ENCODE results near the gene DGCR6L.
"Not testable (repeated sequence)": the region's sequence is repeated elsewhere in the genome, so short reads cannot be mapped to it uniquely, and the experiment has no call there.

Gene DGCR6L

GRCh38 chr22:20275836-20276235, 44.0 kb downstream of the DGCR6L start:
- Histone ChIP-seq H3K27ac (ENCODE audit: low read length) (no peak overlapping the region), H3K4me1 (ENCODE audit: insufficient read depth, low read length) (no peaks in the 10 kb centered on the region), H3K4me2 (ENCODE audit: insufficient read depth, low read length) (no peak overlapping the region), H3K79me2 (ENCODE audit: insufficient read depth, low read length) (no peaks in the 10 kb centered on the region), H3K9ac (ENCODE audit: low read depth, low read length) (no peak overlapping the region), H3K4me3 (ENCODE audit: low read depth in 1 of 2, low read length in 2 of 2) (no peak overlapping the region), H3K9me3 (ENCODE audit: insufficient read depth, low read length, severe bottlenecking) (no peaks in the 10 kb centered on the region), H4K20me1 (ENCODE audit: insufficient read depth, low read length) (no peaks in the 10 kb centered on the region), H3K27me3 (ENCODE audit: insufficient read depth, low read length, poor library complexity) (no peaks in the 10 kb centered on the region), H3K36me3 (ENCODE audit: insufficient read depth, low read length) (no peaks in the 10 kb centered on the region), H2AFZ (ENCODE audit: low read depth, low read length) (no peak overlapping the region)
- DNase-seq (no peak), ATAC-seq (ENCODE audit: insufficient read depth, low read depth) (no peak)
- TF ChIP-seq EZH2 (IDR thresholded peaks at IDR 0.05; ENCODE audit: borderline replicate concordance, low read depth, low read length, severe bottlenecking): no peak
- TF ChIP-seq, protein P1, sequence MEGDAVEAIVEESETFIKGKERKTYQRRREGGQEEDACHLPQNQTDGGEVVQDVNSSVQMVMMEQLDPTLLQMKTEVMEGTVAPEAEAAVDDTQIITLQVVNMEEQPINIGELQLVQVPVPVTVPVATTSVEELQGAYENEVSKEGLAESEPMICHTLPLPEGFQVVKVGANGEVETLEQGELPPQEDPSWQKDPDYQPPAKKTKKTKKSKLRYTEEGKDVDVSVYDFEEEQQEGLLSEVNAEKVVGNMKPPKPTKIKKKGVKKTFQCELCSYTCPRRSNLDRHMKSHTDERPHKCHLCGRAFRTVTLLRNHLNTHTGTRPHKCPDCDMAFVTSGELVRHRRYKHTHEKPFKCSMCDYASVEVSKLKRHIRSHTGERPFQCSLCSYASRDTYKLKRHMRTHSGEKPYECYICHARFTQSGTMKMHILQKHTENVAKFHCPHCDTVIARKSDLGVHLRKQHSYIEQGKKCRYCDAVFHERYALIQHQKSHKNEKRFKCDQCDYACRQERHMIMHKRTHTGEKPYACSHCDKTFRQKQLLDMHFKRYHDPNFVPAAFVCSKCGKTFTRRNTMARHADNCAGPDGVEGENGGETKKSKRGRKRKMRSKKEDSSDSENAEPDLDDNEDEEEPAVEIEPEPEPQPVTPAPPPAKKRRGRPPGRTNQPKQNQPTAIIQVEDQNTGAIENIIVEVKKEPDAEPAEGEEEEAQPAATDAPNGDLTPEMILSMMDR (IDR thresholded peaks at IDR 0.05; ENCODE audit: borderline replicate concordance, extremely low read depth, low read length, poor library complexity, severe bottlenecking): no peak

DNA sequence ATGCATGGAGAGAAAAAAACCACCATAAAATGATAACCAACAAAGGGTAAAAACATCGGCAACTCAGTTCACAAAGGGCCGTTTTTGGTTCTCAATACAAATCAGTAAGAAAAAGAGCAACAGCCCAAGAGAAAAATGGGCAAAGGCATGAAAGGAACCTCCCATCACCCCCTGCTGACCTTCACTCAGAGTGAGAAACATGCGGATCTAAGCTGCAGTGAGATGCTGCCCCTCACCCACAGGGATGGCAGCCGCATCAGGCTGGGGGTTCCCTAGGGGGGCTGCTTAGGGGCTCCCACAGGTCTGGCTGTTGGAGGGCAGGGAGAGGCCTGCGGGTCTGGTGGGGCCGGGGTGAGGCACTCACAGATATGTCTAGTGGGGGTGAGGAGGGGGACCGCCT, 44.5 kb downstream of the DGCR6L start:
- not testable (repeated sequence) for ATAC-seq (ENCODE audit: insufficient read depth, low read depth); H3K4me3 ChIP-seq (ENCODE audit: low read depth in 1 of 2, low read length in 2 of 2); H3K27ac ChIP-seq (ENCODE audit: low read length); H3K79me2 ChIP-seq (ENCODE audit: insufficient read depth, low read length); H2AFZ ChIP-seq (ENCODE audit: low read depth, low read length); H3K9ac ChIP-seq (ENCODE audit: low read depth, low read length); DNase-seq; H3K9me3 ChIP-seq (ENCODE audit: insufficient read depth, low read length, severe bottlenecking); H3K36me3 ChIP-seq (ENCODE audit: insufficient read depth, low read length); H3K27me3 ChIP-seq (ENCODE audit: insufficient read depth, low read length, poor library complexity); H3K4me1 ChIP-seq (ENCODE audit: insufficient read depth, low read length); H3K4me2 ChIP-seq (ENCODE audit: insufficient read depth, low read length); H4K20me1 ChIP-seq (ENCODE audit: insufficient read depth, low read length)

DNA sequence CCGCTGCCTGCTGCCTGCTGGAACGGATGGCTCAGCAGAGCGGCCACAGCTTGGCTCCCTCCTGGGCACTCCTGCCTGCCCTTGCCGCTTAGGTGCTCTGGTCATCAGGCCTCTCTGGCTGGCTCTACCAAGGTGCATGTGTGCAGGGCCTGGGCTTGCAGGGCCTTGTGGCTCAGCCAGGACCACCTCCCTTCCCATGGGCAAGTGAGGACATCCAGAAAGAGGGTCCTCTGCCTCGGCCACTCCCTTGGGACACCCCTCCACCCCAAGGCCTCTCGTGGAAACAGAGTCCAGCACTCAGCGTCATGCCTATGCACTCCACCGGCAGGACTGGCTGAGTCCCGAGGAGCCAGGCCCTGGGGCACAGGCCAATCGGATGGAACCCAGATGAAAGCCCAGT, 45.5 kb downstream of the DGCR6L start:
- not testable (repeated sequence) for H3K9me3 ChIP-seq (ENCODE audit: insufficient read depth, low read length, severe bottlenecking); H3K4me3 ChIP-seq (ENCODE audit: low read depth in 1 of 2, low read length in 2 of 2); H3K9ac ChIP-seq (ENCODE audit: low read depth, low read length); H3K36me3 ChIP-seq (ENCODE audit: insufficient read depth, low read length); DNase-seq; H3K4me2 ChIP-seq (ENCODE audit: insufficient read depth, low read length); H3K27ac ChIP-seq (ENCODE audit: low read length); H4K20me1 ChIP-seq (ENCODE audit: insufficient read depth, low read length); H2AFZ ChIP-seq (ENCODE audit: low read depth, low read length); H3K27me3 ChIP-seq (ENCODE audit: insufficient read depth, low read length, poor library complexity); H3K4me1 ChIP-seq (ENCODE audit: insufficient read depth, low read length); ATAC-seq (ENCODE audit: insufficient read depth, low read depth); H3K79me2 ChIP-seq (ENCODE audit: insufficient read depth, low read length)

DNA sequence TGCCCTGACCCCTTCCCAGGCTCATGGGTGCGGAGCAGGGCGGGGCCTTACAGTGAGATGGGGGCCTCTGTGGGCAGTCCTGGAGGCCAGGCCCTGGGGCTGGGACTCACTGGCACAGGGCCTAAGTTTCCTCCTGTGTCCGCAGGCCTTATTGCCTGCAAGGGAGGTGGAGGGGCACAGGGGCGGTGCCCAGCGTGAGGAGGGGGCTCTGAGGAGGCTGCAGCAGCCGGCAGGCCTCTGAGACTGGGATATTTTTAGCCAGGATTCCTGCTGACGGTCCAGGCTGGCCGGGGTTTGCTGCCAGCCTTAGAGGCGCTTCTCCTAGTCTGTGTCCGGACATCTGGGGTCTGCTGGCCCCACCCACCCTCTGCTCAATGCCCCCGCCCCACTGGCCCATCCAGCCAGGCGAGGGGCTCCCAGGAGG, 46.1 kb downstream of the DGCR6L start:
- no peak for ATAC-seq (ENCODE audit: insufficient read depth, low read depth)
- Histone ChIP-seq H3K4me2 (ENCODE audit: insufficient read depth, low read length) (no peak overlapping the region), H3K9ac (ENCODE audit: low read depth, low read length) (no peak overlapping the region), H3K9me3 (ENCODE audit: insufficient read depth, low read length, severe bottlenecking) (no peaks in the 10 kb centered on the region), H3K27ac (ENCODE audit: low read length) (no peak overlapping the region), H3K79me2 (ENCODE audit: insufficient read depth, low read length) (no peaks in the 10 kb centered on the region), H3K36me3 (ENCODE audit: insufficient read depth, low read length) (no peaks in the 10 kb centered on the region), H2AFZ (ENCODE audit: low read depth, low read length) (no peak overlapping the region), H3K27me3 (ENCODE audit: insufficient read depth, low read length, poor library complexity) (peaks cover 1% of the 10 kb centered on the region), H3K4me1 (ENCODE audit: insufficient read depth, low read length) (peaks cover under 1% of the 10 kb centered on the region), H3K4me3 (ENCODE audit: low read depth in 1 of 2, low read length in 2 of 2) (no peak overlapping the region), H4K20me1 (ENCODE audit: insufficient read depth, low read length) (no peaks in the 10 kb centered on the region)
- DNase-seq: no peak
- TF ChIP-seq EZH2 (IDR thresholded peaks at IDR 0.05; ENCODE audit: borderline replicate concordance, low read depth, low read length, severe bottlenecking): no peak
- TF ChIP-seq, protein P1 (IDR thresholded peaks at IDR 0.05; ENCODE audit: borderline replicate concordance, extremely low read depth, low read length, poor library complexity, severe bottlenecking): no peak
